Measurements from ENCODE around the gene EPB41L5.
"Not testable (repeated sequence)": the region's sequence is repeated elsewhere in the genome, so short reads cannot be mapped to it uniquely, and the experiment has no call there.

DNA sequence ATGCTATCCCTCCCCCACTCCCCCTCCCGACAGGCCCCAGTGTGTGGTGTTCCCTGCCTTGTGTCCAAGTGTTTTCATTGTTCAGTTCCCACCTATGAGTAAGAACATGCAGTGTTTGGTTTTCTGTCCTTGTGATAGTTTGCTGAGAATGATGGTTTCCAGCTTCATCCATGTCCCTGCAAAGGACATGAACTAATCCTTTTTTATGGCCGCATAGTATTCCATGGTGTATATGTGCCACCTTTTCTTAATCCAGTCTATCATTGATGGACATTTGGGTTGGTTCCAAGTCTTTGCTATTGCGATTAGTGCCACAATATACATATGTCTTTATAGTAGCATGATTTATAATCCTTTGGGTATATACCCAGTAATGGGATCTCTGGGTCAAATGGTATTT lies 108.5 kb downstream of the EPB41L5 start:
- TF ChIP-seq, protein P1, sequence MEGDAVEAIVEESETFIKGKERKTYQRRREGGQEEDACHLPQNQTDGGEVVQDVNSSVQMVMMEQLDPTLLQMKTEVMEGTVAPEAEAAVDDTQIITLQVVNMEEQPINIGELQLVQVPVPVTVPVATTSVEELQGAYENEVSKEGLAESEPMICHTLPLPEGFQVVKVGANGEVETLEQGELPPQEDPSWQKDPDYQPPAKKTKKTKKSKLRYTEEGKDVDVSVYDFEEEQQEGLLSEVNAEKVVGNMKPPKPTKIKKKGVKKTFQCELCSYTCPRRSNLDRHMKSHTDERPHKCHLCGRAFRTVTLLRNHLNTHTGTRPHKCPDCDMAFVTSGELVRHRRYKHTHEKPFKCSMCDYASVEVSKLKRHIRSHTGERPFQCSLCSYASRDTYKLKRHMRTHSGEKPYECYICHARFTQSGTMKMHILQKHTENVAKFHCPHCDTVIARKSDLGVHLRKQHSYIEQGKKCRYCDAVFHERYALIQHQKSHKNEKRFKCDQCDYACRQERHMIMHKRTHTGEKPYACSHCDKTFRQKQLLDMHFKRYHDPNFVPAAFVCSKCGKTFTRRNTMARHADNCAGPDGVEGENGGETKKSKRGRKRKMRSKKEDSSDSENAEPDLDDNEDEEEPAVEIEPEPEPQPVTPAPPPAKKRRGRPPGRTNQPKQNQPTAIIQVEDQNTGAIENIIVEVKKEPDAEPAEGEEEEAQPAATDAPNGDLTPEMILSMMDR (IDR thresholded peaks at IDR 0.05): not testable (repeated sequence)
- TF ChIP-seq POLR2A, EP300 (IDR thresholded peaks at IDR 0.05): not testable (repeated sequence)

Data from ovary (tissue), 3 donors.